NCI-H2029 treated with DMSO at 0.1 percent for 48 hours (cell line): Measurements from ENCODE around the gene ITGB1.

ENCODE experiments used
- DNase-seq: peaks from one replicate; lab custom pipeline; 2025; lab: John Stamatoyannopoulos, UW

Gene ITGB1

GRCh38 chr10:32955299-32955772, 2.7 kb downstream of the ITGB1 start:
- no peak for DNase-seq

DNA sequence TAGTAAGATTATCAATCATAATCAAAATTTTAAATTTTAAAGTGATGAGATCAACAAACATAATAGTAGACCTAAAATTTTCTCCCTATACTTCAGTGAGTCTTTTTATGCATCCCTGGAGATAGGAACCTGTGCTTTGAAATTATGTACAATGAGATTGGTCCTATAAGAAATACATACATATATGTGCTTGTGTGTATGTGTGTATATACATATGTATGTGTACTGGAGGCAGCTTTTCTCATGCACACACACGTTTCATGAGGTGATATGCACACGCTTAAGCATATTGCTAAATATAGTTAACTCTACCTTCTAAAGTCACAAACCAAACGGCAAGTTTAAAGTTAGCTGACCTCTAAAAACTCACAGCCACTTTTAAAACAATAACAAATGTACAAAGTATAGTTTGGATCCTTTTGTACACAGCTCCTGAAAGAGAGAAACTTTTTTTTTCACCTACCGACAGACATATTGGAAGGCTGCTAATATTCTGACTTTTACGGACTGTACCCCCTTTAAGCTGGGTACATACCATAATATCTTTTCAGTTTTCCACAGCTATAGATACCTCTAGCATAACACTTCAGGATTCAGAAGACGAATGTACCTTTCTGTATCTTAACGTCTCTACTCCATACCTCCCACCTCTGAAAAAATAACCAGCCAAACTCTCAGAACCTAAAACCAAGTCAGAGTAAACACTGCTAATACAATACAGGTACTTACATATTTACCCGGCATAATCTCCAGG, 3.3 kb downstream of the ITGB1 start:
- no peak for DNase-seq

- no peak for DNase-seq
These were observed 4.0 kb downstream of the ITGB1 start for GRCh38 chr10:32954080-32954479.

DNA sequence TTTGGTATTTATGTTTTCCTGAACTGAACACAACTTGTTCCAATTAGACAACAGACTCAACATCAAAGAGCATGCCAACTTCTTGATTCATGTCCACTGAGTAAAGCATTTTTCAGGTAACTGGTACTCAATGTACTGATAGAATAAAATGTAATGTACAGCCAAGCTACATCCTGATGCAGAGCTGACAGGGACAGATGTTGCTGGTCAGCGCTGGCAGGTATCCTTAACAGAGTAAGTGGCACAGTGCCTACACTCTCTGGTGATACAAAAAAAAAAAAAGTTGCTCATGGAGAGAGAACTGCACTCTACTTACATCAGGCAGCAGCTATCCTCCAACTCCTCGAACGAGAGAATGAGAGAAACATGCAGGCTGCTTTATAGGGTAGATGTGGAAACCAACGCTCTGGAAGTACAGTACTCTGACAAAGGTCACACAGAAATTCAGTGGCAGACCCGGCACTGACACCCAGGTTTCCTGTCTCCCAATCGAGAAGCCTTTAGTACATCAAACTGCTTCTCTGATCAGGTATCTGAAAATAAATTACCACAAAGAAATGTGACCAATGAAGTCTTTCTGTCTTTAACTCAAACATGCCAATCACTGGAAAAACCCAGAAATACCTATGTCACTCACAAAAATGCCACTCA, 4.6 kb downstream of the ITGB1 start:
- no peak for DNase-seq

GRCh38 chr10:32952541-32953276, 5.3 kb downstream of the ITGB1 start:
- DNase-seq, result no peak

DNA sequence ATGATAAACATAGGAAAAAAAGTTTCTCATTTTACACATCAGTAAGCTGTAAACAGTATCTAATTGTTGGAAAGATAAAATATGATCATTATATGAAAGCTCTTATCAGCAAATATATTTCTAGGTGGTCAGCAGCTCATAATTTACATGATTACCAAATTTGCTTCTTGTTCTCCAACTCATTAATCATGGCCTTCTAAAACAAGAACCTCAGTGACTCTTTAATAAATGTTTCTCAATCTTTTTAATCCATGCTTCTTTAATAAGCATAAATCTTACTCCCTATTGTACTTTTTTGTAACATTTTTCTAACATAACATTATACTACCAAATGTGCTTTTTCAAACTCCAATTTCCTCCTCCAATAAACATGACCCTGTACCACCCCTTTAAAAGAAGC, 5.9 kb downstream of the ITGB1 start:
- DNase-seq, result no peak

DNA sequence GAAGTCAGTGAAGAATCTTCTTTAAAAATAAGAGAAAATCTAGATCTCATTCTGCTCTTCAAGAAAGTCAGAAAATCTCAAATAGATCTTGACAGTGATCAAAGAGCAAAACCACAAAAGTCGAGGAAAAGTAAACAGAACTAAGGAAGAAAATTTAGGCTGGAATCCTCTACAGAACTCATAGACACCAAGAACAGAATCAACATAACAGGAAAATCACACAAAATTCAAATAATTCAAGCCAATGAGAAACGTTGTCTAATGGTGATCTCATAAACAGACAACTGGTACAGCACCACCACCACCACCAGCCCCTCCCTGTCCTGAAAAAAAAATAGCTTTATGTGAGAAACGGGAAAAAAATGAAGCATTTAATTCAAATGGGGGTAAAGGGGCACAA, 6.9 kb downstream of the ITGB1 start:
- DNase-seq, result no peak

GRCh38 chr10:32950591-32951108, 7.4 kb downstream of the ITGB1 start:
- DNase-seq, result no peak

DNA sequence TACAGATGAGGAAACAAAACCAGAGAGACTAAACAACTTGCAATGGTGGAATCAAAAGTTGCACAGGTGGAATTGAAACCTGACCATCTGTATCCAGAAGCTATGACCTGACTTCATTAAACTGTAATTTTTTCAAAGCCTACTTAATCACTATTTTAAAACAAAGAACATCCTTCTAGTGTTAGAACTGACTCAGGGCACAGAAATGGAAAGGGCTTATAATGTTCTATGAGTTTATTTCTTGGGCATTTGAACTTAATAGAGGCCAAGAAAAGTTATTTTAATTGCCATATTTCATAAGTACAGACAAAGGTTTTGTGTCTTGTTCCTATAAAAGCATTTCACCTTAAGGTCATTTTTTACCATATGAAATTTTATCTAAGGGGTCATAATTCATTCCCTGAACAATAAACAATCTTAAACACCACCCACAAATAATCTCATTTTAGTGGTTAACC, 8.8 kb downstream of the ITGB1 start:
- no peak for DNase-seq

DNA sequence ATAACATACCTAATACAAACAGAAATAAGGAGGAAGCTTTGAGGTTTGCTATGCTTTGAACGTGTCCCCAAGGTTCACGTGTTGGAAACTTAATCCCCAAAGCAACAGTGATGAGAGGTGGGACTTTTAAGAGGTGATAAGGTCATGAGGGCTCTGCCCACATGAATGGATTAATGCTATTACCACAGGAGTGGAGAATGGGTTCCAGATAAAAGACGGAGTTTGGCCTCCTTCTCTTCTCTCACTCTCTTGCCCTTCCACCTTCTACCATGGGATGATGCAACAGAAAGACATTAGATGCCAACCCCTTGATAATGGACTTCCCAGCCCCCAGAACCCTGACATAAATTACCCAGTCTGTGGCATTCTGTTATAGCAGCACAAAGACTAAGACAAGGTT, 9.6 kb downstream of the ITGB1 start:
- no peak for DNase-seq

GRCh38 chr10:32947586-32947985, 10.4 kb downstream of the ITGB1 start:
- no peak for DNase-seq

DNA sequence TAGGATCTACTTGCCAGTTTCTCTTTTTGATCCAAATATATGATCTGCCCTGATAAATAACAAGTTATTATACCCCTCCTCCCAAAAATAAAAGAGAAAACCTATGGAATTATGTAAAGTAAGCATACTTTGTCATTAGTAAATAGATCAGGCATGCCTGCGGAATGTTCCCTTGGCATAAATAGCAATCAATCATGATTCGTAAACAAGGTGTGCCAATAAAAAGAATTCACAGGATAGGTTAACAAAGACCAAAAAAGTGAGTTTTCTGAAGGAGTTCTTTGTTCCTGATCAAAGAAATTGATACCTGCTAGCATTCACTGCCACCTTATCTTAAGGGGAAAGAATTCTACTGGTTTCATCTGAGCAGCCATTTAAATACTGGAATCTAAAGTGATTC, 11.9 kb downstream of the ITGB1 start:
- DNase-seq, result no peak

DNA sequence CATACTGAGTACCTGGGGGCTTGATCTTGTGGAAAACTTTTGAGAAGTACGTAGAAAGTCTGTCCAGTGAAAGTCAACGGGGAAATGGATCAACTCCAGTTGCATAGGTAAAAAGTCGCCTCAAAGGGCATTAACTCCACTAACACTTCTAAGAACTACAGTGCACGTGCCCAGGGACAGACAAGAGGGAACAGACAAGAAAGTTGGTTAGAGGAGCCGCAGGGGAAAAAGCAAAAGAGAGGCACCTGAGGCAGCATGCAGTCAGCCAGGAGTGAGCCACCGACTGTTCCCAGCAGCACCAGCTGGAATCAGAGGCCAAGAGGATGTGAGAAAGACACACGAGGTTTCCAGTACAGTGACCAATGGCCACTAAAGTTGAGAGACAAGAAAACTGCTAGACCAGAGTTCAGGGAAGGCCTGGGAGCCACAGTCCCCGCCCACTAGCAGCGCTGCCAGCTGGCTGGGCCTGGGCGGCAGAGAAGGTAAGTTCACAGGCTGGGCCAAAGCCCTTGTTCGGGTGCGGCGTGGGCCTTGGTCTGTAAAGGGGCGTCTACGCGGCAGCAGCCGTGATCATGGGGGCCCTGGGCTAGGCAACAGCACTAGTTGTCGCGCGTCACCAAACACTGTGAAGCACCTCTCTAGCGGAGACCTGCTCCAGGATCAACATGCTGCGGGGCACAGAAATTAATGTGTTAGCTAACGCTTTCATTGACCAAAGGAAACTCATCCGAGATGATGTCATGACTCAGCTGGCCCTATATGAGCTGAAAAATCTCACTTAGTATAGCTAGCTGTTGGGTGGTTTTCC, 14.0 kb downstream of the ITGB1 start:
- no peak for DNase-seq

DNA sequence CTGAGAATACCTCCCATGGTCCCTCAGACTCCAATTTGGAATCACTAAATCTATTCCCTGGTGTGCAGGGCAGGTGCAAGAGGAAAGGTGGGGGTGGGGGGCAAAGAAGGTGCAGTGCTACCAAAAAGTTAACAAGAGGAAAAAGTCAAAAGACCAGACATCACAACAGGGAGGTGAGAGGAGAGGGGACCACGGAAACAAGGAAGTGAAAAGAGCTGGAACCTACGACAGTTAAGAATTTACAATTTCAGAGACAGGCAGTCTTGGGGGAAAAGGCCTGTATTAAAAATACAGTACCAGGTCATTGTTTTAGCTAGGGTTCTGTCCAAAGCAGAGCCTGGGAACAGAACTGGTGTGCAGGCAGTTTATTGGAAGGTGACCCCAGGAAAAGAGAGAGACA, 14.6 kb downstream of the ITGB1 start:
- no peak for DNase-seq

GRCh38 chr10:32942081-32942480, 15.9 kb downstream of the ITGB1 start:
- no peak for DNase-seq

GRCh38 chr10:32941357-32941756, 16.7 kb downstream of the ITGB1 start:
- DNase-seq, result no peak

DNA sequence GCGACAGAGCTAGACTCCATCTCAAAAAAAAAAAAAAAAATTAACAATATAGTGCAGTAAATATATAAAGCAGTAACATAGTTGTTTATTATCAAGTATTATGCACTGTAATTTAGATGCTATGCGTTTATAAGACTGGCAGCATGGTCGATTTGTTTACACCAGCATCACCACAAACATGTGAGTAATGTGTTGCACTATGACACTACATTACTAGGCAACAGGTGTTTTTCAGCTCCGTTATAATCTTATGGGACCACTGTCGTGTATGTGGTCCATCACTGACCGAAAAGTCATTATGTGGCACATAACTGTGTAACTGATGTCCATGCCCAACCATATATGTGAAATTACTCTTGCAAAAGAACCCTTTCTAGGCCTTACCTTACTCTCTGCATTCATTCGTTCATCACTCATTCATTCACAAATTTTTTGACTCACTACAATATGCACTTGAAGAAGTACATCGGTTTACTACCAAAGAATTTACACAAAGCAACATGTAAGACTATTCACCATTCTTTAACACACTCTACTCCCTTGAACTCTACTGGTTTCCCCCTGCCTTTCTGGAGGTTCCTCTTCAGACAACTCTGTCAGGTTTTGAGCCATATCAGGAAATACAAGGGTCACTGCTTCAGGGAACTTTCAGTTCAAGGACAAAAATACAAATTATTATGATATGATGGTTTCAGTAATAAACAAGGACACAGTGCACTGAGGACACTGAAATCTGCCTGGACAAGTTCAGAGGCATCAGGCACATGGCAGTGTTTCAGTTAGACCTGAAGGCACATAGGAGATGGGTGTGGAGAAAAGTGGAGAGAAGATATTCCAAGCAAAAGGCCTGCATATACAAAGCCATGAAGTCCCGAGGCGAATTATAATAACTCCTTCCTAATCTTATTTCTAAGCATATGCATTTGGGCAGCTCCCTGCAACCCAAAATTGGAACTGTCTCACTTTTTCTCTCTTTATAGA, 17.4 kb downstream of the ITGB1 start:
- DNase-seq, result no peak

DNA sequence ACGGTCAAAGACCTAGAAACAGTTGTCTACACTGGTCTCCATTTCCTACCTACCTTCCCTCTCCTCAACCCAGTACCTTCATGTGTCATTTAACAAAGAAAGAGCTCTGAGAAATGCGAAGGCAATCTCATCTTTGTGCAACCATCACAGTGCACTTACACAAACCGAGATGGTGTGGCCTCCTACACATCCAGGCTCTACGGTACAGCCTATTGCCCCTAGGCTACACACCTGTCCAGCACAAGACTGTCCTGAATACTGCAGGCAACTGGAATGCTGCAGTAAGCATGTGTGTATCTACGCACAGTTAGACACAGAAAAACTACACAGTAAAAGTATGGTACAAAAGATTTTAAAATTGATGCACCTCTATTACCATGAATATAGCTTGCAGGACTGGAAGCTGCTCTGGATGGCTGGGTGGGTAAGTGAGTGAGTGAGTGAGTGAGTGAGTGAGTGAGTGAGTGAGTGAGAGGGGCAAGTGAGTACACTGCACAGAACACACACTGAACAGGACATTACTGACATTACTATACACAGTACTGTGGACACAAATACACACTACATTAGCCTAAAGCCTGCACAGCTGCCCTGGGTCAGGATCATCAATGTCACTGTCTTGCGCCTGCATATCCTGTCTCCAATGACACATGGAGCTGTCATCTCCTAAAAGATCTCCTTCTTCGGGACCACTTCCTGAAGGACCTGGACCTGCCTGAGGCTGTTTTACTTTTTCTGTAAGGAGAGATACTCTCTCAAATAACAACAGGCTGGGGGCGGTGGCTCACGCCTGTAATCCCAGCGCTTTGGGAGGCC, 18.5 kb downstream of the ITGB1 start:
- no peak for DNase-seq

- no peak for DNase-seq
These were observed 19.4 kb downstream of the ITGB1 start for GRCh38 chr10:32938554-32939061.
